Panc1 (cell line): ENCODE data around the gene ZGRF1. TPM values are rescaled to one million over a fixed set of nuclear protein-coding genes. Genes with fewer than 3 reads are reported as not detected.
"Not testable (repeated sequence)": the region's sequence is repeated elsewhere in the genome, so short reads cannot be mapped to it uniquely, and the experiment has no call there.

Experiments used
- ATAC-seq: fragments of 200-7000 bp; cut with Tn5 transposase; 2 replicates; pipeline ENCODE4 v1.9.1; 2020; ENCODE audit warnings: mild to moderate bottlenecking, moderate library complexity
- BruUV-seq: library from RNA; stranded (reverse); fragments of 400-500 nt; replicated peaks from 2 replicates; lab custom pipeline; 2021; lab: Mats Ljungman, UMichigan
- CTCF ChIA-PET: fragments of 300-600 bp; sonication (Branson Sonifier 250); formaldehyde crosslinking; loops from one replicate; lab custom pipeline; 2022; ENCODE audit warnings: antibody characterized with exemption; lab: Charles Lee
- POLR2A ChIA-PET: fragments of 300-600 bp; sonication (Branson Sonifier 250); formaldehyde crosslinking; loops from one replicate; lab custom pipeline; 2022; ENCODE audit warnings: antibody characterized with exemption; lab: Charles Lee
- DNase-seq: peaks from one replicate; pipeline ENCODE4 v3.0.0-alpha.2; 2010; ENCODE audit warnings: low read depth, low spot score
- H3K27ac ChIP-seq: 2 replicates; pipeline ENCODE4 v1.5.1; 2011; ENCODE audit warnings: mild to moderate bottlenecking, low read length, inconsistent platforms
- H3K27me3 ChIP-seq: fragments of 200-500 bp; sonication (Bioruptor generic); 2 replicates; pipeline ENCODE4 v1.6.0; 2014; ENCODE audit warnings: low read length, inconsistent platforms; ENCODE audit not compliant: control insufficient read depth, insufficient read depth
- H3K36me3 ChIP-seq: fragments of 200-500 bp; sonication (Bioruptor generic); 2 replicates; pipeline ENCODE4 v1.5.1; 2014; ENCODE audit warnings: inconsistent platforms, mild to moderate bottlenecking, low read length, moderate library complexity; ENCODE audit not compliant: control insufficient read depth, insufficient read depth
- H3K4me1 ChIP-seq: 2 replicates; pipeline ENCODE4 v1.5.1; 2011; ENCODE audit warnings: inconsistent platforms, mild to moderate bottlenecking, low read length, moderate library complexity; ENCODE audit not compliant: control insufficient read depth, insufficient read depth
- H3K4me3 ChIP-seq, 2 experiments: 2 replicates each; pipeline ENCODE4 v1.5.1; 2011 to 2012; ENCODE audit warnings: low read depth in 2 of 2, low read length in 2 of 2, mild to moderate bottlenecking in 2 of 2, inconsistent platforms in 1 of 2, moderate library complexity in 1 of 2
- H3K9me3 ChIP-seq: fragments of 200-500 bp; sonication (Bioruptor generic); 2 replicates; pipeline ENCODE4 v1.5.1; 2014; ENCODE audit warnings: low read depth, mild to moderate bottlenecking, inconsistent platforms, low read length, moderate library complexity; ENCODE audit not compliant: control insufficient read depth, insufficient read depth
- CTCF ChIP-seq: fragments of 450-650 bp; IDR thresholded peaks from 2 replicates; pipeline ENCODE4 v1.5.1; 2017; ENCODE audit warnings: mild to moderate bottlenecking
- POLR2AphosphoS5 ChIP-seq: IDR thresholded peaks from 2 replicates; pipeline ENCODE4 v1.6.1; 2012; ENCODE audit warnings: mild to moderate bottlenecking, low read depth, low read length, moderate library complexity
- REST ChIP-seq, 2 experiments: IDR thresholded peaks; 2 replicates each; pipeline ENCODE4 v1.6.1; 2011 to 2012; ENCODE audit warnings: low read depth in 2 of 2, control low read depth in 1 of 2, low read length in 1 of 2, mild to moderate bottlenecking in 1 of 2, moderate library complexity in 1 of 2; ENCODE audit not compliant: insufficient read depth in 1 of 2
- SIN3A ChIP-seq: IDR thresholded peaks from 2 replicates; pipeline ENCODE4 v1.6.1; 2012; ENCODE audit warnings: low read depth, mild to moderate bottlenecking, low read length, moderate library complexity, borderline replicate concordance; ENCODE audit not compliant: insufficient read depth
- TCF7L2 ChIP-seq: IDR thresholded peaks from 2 replicates; pipeline ENCODE4 v1.6.1; 2011; ENCODE audit warnings: mild to moderate bottlenecking, low read depth, low read length, inconsistent platforms
- in situ Hi-C: cut with HindIII; loops from 2 replicates; pipeline ENCODE4 v1.10.0; 2016; ENCODE audit warnings: low sequenced_read_pairs, low pct_unique_long_range_greater_than_20kb
- intact Hi-C: fragments of 100-400 bp; cut with micrococcal nuclease; formaldehyde crosslinking; loops from one replicate; pipeline ENCODE4 v1.10.0; 2022; ENCODE audit not compliant: unreplicated experiment
- total RNA-seq: library from RNA; stranded (reverse); gene quantifications from one replicate; pipeline ENCODE4 v1.2.1, GENCODE V29; 2021; ENCODE audit not compliant: unreplicated experiment

ZGRF1 gene
- total RNA-seq, 1 experiment from 2014 or later, result 7.4 TPM

- no peaks in the 10 kb centered on the region for H3K36me3 ChIP-seq
- BruUV-seq, result no TSS peak
- ChIA-PET CTCF (no interaction called here), POLR2A (no interaction called here)
- no peak for TF ChIP-seq POLR2AphosphoS5
- no peak for TF ChIP-seq CTCF
- no peak for TF ChIP-seq TCF7L2
- no peak for TF ChIP-seq SIN3A
- no peak for TF ChIP-seq REST (IDR thresholded peaks at IDR 0.05; ENCODE audit: insufficient read depth in 1 of 2, low read depth in 2 of 2, low read length in 1 of 2)
- ATAC-seq, result no peak
- intact Hi-C loops (no loop called here), in situ Hi-C loops (no loop called here)
- H3K27me3 ChIP-seq, result no peaks in the 10 kb centered on the region
- H3K27ac ChIP-seq, result no peak overlapping the region
- no peak overlapping the region for H3K4me3 ChIP-seq
- H3K4me1 ChIP-seq, result no peaks in the 10 kb centered on the region
- no peaks in the 10 kb centered on the region for H3K9me3 ChIP-seq
- no peak for DNase-seq
Measured at GRCh38 chr4:112559053-112559452, 77.7 kb downstream of the ZGRF1 start.

- Histone ChIP-seq H3K36me3 (no peaks in the 10 kb centered on the region), H3K27me3 (no peaks in the 10 kb centered on the region), H3K27ac (no peak overlapping the region), H3K4me3 (no peak overlapping the region), H3K9me3 (no peaks in the 10 kb centered on the region), H3K4me1 (no peaks in the 10 kb centered on the region)
- in situ Hi-C loops (no loop called here), intact Hi-C loops (no loop called here)
- DNase-seq (no peak), ATAC-seq (no peak)
- no TSS peak for BruUV-seq
- CTCF ChIA-PET, result no interaction called here
- no peak for TF ChIP-seq POLR2AphosphoS5
- POLR2A ChIA-PET, result no interaction called here
Measured at GRCh38 chr4:112557676-112558411, 78.9 kb downstream of the ZGRF1 start.

GRCh38 chr4:112554271-112554670 lies 82.4 kb downstream of the ZGRF1 start:
- BruUV-seq, H3K27me3 ChIP-seq: not testable (repeated sequence)

More at GRCh38 chr4:112554271-112554670, 82.4 kb downstream of the ZGRF1 start:
- in situ Hi-C loops, POLR2A ChIA-PET, intact Hi-C loops, CTCF ChIA-PET, H3K9me3 ChIP-seq, DNase-seq, H3K36me3 ChIP-seq, ATAC-seq, H3K27ac ChIP-seq, H3K4me1 ChIP-seq, H3K4me3 ChIP-seq: not testable (repeated sequence)
